Measurements from ENCODE around the gene LRRC36. TPM values are rescaled to one million over a fixed set of nuclear protein-coding genes. Genes with fewer than 3 reads are reported as not detected.

Gene LRRC36
- total and polyA plus RNA-seq, 2 of the 13 experiments (the other 11 are each of a cell fraction or from before 2014, with no cell fraction given), result 0.12 to 0.15 TPM

DNA sequence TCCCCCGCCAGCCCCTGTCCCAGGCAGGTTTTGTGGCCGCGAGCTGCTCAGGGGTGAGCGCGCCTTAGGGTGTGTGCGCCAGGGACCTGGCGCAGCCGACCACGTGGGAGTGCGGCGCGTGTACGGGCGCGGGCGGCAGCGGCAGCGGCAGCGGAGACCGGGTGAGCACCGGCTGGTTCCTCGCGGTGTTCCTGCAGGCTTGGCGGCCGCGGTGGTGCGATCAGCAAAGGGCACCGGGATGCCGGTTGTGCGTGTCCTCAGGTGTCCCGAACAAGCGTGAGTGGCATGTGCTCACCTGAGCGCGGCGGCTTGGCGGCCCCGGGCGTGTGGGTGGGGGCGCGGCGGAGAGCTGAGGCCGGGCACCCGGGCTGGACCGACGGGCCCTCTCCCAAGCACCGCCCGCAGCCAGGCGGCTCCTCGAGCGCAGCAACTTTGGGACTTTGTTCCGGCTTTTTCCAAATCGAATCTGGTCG lies 103.9 kb downstream of the LRRC36 start (continued):
- TF ChIP-seq, protein P1, sequence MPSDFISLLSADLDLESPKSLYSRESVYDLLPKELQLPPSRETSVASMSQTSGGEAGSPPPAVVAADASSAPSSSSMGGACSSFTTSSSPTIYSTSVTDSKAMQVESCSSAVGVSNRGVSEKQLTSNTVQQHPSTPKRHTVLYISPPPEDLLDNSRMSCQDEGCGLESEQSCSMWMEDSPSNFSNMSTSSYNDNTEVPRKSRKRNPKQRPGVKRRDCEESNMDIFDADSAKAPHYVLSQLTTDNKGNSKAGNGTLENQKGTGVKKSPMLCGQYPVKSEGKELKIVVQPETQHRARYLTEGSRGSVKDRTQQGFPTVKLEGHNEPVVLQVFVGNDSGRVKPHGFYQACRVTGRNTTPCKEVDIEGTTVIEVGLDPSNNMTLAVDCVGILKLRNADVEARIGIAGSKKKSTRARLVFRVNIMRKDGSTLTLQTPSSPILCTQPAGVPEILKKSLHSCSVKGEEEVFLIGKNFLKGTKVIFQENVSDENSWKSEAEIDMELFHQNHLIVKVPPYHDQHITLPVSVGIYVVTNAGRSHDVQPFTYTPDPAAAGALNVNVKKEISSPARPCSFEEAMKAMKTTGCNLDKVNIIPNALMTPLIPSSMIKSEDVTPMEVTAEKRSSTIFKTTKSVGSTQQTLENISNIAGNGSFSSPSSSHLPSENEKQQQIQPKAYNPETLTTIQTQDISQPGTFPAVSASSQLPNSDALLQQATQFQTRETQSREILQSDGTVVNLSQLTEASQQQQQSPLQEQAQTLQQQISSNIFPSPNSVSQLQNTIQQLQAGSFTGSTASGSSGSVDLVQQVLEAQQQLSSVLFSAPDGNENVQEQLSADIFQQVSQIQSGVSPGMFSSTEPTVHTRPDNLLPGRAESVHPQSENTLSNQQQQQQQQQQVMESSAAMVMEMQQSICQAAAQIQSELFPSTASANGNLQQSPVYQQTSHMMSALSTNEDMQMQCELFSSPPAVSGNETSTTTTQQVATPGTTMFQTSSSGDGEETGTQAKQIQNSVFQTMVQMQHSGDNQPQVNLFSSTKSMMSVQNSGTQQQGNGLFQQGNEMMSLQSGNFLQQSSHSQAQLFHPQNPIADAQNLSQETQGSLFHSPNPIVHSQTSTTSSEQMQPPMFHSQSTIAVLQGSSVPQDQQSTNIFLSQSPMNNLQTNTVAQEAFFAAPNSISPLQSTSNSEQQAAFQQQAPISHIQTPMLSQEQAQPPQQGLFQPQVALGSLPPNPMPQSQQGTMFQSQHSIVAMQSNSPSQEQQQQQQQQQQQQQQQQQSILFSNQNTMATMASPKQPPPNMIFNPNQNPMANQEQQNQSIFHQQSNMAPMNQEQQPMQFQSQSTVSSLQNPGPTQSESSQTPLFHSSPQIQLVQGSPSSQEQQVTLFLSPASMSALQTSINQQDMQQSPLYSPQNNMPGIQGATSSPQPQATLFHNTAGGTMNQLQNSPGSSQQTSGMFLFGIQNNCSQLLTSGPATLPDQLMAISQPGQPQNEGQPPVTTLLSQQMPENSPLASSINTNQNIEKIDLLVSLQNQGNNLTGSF (CRISPR knock-in tag; IDR thresholded peaks at IDR 0.05), result peak; percentile 90
- TF ChIP-seq, protein P2, sequence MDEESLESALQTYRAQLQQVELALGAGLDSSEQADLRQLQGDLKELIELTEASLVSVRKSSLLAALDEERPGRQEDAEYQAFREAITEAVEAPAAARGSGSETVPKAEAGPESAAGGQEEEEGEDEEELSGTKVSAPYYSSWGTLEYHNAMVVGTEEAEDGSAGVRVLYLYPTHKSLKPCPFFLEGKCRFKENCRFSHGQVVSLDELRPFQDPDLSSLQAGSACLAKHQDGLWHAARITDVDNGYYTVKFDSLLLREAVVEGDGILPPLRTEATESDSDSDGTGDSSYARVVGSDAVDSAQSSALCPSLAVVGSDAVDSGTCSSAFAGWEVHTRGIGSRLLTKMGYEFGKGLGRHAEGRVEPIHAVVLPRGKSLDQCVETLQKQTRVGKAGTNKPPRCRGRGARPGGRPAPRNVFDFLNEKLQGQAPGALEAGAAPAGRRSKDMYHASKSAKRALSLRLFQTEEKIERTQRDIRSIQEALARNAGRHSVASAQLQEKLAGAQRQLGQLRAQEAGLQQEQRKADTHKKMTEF (CRISPR knock-in tag; IDR thresholded peaks at IDR 0.05), result peak; percentile 61; the same call in 1 of the 2 replicates
- TF ChIP-seq MED8 (CRISPR knock-in tag; IDR thresholded peaks at IDR 0.05; ENCODE audit: insufficient replicate concordance), result peak; percentile 45
- TF ChIP-seq SNRNP70 (IDR thresholded peaks at IDR 0.05; ENCODE audit: low read depth, low read length), result no peak
- no peak; the same call in 1 of the 2 replicates for TF ChIP-seq ZBTB10 (CRISPR knock-in tag; IDR thresholded peaks at IDR 0.05; ENCODE audit: borderline replicate concordance)
- no peak for TF ChIP-seq REXO4 (CRISPR knock-in tag; IDR thresholded peaks at IDR 0.05; ENCODE audit: borderline replicate concordance)
- no peak for TF ChIP-seq U2AF1 (optimal IDR thresholded peaks at IDR 0.05; ENCODE audit: low read depth, low read length)
- TF ChIP-seq CHD2 (IDR thresholded peaks at IDR 0.05; ENCODE audit: low read depth, low read length), result no peak
- TF ChIP-seq TIGD3 (CRISPR knock-in tag; IDR thresholded peaks at IDR 0.05; ENCODE audit: borderline replicate concordance), result no peak
- TF ChIP-seq, protein P3, sequence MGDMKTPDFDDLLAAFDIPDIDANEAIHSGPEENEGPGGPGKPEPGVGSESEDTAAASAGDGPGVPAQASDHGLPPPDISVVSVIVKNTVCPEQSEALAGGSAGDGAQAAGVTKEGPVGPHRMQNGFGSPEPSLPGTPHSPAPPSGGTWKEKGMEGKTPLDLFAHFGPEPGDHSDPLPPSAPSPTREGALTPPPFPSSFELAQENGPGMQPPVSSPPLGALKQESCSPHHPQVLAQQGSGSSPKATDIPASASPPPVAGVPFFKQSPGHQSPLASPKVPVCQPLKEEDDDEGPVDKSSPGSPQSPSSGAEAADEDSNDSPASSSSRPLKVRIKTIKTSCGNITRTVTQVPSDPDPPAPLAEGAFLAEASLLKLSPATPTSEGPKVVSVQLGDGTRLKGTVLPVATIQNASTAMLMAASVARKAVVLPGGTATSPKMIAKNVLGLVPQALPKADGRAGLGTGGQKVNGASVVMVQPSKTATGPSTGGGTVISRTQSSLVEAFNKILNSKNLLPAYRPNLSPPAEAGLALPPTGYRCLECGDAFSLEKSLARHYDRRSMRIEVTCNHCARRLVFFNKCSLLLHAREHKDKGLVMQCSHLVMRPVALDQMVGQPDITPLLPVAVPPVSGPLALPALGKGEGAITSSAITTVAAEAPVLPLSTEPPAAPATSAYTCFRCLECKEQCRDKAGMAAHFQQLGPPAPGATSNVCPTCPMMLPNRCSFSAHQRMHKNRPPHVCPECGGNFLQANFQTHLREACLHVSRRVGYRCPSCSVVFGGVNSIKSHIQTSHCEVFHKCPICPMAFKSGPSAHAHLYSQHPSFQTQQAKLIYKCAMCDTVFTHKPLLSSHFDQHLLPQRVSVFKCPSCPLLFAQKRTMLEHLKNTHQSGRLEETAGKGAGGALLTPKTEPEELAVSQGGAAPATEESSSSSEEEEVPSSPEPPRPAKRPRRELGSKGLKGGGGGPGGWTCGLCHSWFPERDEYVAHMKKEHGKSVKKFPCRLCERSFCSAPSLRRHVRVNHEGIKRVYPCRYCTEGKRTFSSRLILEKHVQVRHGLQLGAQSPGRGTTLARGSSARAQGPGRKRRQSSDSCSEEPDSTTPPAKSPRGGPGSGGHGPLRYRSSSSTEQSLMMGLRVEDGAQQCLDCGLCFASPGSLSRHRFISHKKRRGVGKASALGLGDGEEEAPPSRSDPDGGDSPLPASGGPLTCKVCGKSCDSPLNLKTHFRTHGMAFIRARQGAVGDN (CRISPR knock-in tag; IDR thresholded peaks at IDR 0.05), result peak; percentile 93
- no peak for TF ChIP-seq ETS1 (CRISPR knock-in tag; IDR thresholded peaks at IDR 0.05)
- TF ChIP-seq ZNF777 (CRISPR knock-in tag; IDR thresholded peaks at IDR 0.05), result peak; percentile 90
